HEK293T (cell line): ENCODE results near the gene PPP1R7.

Experiments
- CTCF ChIA-PET: fragments of 350-600 bp; formaldehyde crosslinking; extraction: SDS; loops from one replicate; lab custom pipeline; 2021; ENCODE audit warnings: antibody characterized with exemption, inconsistent platforms; lab: Yijun Ruan, JAX
- POLR2A ChIA-PET: fragments of 350-600 bp; formaldehyde crosslinking; extraction: SDS; loops from one replicate; lab custom pipeline; 2020; ENCODE audit warnings: antibody characterized with exemption, inconsistent platforms; lab: Yijun Ruan, JAX
- DNase-seq: peaks from one replicate; pipeline ENCODE4 v3.0.0; 2012; ENCODE audit warnings: mixed read lengths; ENCODE audit errors: extremely low spot score
- ARNT ChIP-seq: fragments of 450-650 bp; IDR thresholded peaks from 2 replicates; pipeline ENCODE4 v1.6.1; 2017; ENCODE audit warnings: mild to moderate bottlenecking
- BHLHE40 ChIP-seq: fragments of 450-650 bp; IDR thresholded peaks from 2 replicates; pipeline ENCODE4 v1.6.1; 2016; ENCODE audit warnings: mild to moderate bottlenecking, moderate library complexity, borderline replicate concordance
- CTBP1 ChIP-seq: fragments of 450-650 bp; IDR thresholded peaks from 2 replicates; pipeline ENCODE4 v1.6.1; 2016; ENCODE audit warnings: borderline replicate concordance
- ELF4 ChIP-seq: fragments of 450-650 bp; IDR thresholded peaks from 2 replicates; pipeline ENCODE4 v1.6.1; 2017; ENCODE audit warnings: antibody characterized with exemption
- FOXA1 ChIP-seq: fragments of 450-650 bp; IDR thresholded peaks from 2 replicates; pipeline ENCODE4 v1.6.1; 2016; ENCODE audit warnings: mild to moderate bottlenecking
- FOXK2 ChIP-seq: fragments of 450-650 bp; IDR thresholded peaks from 2 replicates; pipeline ENCODE4 v1.6.1; 2016; ENCODE audit warnings: mild to moderate bottlenecking
- FOXM1 ChIP-seq: fragments of 450-650 bp; IDR thresholded peaks from 2 replicates; pipeline ENCODE4 v1.6.1; 2017; ENCODE audit warnings: mild to moderate bottlenecking, borderline replicate concordance
- HDGF ChIP-seq: fragments of 450-650 bp; IDR thresholded peaks from 2 replicates; pipeline ENCODE4 v1.6.1; 2017; ENCODE audit warnings: antibody characterized with exemption, borderline replicate concordance
- L3MBTL2 ChIP-seq: fragments of 450-650 bp; conservative IDR thresholded peaks from 2 replicates; pipeline ENCODE4 v1.6.1; 2016; ENCODE audit warnings: mild to moderate bottlenecking
- LEF1 ChIP-seq: fragments of 450-650 bp; IDR thresholded peaks from 2 replicates; pipeline ENCODE4 v1.6.1; 2017; ENCODE audit warnings: mild to moderate bottlenecking, borderline replicate concordance
- NFRKB ChIP-seq: fragments of 450-650 bp; IDR thresholded peaks from 2 replicates; pipeline ENCODE4 v1.6.1; 2016; ENCODE audit warnings: mild to moderate bottlenecking, moderate library complexity
- SP1 ChIP-seq: fragments of 450-650 bp; IDR thresholded peaks from 2 replicates; pipeline ENCODE4 v1.6.1; 2017
- SUZ12 ChIP-seq: fragments of 450-650 bp; IDR thresholded peaks from 2 replicates; pipeline ENCODE4 v1.6.1; 2016; ENCODE audit warnings: mild to moderate bottlenecking
- TARDBP ChIP-seq: fragments of 450-650 bp; IDR thresholded peaks from 2 replicates; pipeline ENCODE4 v1.6.1; 2016
- ZNF384 ChIP-seq: fragments of 450-650 bp; IDR thresholded peaks from 2 replicates; pipeline ENCODE4 v1.6.1; 2016
- TF ChIP-seq, protein P1 (sequence below): fragments of 450-650 bp; IDR thresholded peaks from 2 replicates; pipeline ENCODE4 v1.6.1; 2016

PPP1R7 gene

DNA sequence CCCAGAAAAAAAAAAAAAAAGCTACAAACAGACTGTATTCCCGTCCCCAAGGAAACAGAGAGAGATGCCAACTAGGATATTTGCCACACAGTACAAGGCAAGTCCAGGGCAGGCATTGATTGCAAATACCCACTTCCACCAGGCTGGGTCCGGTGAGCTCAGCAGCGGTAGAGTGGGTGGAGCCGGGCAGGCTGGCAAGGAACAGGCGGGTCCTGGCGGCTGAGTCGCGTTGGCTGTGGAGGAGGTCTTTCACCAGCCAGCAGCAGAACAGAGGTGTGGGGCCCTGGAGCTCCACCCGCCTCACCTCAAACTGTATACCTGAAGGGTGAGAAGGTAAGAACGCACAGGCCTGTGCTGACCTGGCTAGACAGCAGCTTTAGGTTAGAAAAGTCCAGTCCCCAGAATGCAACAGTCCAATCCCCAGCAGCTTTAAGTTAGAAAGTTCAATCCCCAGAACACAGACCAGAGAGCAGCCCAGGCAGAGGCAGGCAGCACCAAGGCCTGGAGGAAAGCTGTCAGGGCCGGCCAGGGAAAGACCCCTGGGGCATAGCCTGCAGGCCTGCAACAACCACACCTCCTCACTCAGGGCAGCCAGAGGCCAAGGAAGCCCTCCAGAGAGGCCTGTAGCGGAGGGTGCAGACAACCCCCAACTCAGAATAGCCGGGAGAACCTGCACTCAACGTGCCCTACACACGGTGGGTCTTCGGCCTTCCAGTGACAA is 26.3 kb upstream of the PPP1R7 start:
- TF ChIP-seq CTBP1 (no peak), SP1 (no peak)
- TF ChIP-seq, protein P1, sequence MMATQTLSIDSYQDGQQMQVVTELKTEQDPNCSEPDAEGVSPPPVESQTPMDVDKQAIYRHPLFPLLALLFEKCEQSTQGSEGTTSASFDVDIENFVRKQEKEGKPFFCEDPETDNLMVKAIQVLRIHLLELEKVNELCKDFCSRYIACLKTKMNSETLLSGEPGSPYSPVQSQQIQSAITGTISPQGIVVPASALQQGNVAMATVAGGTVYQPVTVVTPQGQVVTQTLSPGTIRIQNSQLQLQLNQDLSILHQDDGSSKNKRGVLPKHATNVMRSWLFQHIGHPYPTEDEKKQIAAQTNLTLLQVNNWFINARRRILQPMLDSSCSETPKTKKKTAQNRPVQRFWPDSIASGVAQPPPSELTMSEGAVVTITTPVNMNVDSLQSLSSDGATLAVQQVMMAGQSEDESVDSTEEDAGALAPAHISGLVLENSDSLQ: no peak
- ChIA-PET CTCF (no interaction called here), POLR2A (no interaction called here)
- DNase-seq: no peak

DNA sequence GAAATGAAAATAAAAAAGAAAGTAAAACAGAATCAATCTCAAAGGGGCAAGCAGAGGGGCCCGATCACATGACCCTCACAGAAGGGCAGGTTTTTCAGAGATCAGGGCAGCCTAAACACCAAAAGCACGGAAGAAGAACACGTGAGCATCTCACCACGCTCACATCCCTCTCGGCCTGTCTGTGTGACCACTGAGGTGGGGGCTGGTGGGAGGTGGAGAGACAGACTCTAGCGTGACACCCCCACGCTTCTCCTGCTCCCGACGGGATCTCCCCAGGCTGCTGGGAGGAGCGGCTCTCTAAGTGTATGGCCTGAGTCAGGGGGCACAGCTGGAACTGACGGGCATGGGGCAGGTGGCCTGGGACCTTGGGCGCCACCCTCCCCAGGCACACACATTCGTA is 24.6 kb upstream of the PPP1R7 start:
- CTCF ChIA-PET: no interaction called here

DNA sequence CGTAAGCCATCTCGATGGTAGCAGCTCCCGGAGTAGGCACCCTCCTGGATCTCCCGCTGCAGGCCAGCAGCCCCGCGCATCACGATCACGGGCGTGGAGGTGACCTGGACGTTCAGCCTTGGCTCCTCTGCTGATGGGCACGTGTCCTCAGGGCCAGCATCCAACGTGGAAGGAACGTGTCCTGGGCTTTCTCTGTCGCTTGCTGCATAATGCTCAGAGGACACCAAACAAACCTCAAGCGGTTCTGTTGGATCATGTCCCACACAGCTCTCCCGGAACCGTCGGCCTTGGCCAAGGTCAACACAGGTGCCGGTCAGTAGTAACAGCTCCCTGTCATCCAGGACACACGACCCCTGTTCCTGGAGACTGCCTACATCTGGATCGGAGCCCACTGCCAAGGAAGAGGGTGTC is 24.1 kb upstream of the PPP1R7 start:
- POLR2A ChIA-PET: no interaction called here
- TF ChIP-seq FOXA1 (no peak), FOXM1 (no peak), CTBP1 (no peak), FOXK2 (no peak)
- CTCF ChIA-PET: no interaction called here
- no peak for DNase-seq

More for the DNA sequence above, 24.6 kb upstream of the PPP1R7 start:
- TF ChIP-seq SP1 (no peak), TARDBP (no peak), FOXM1 (no peak), CTBP1 (no peak), BHLHE40 (no peak), FOXA1 (no peak), ELF4 (no peak), SUZ12 (no peak), L3MBTL2 (no peak), FOXK2 (no peak), ZNF384 (no peak), ARNT (no peak), LEF1 (no peak), NFRKB (no peak), HDGF (no peak)
- TF ChIP-seq, protein P1: no peak
- POLR2A ChIA-PET: no interaction called here
- no peak for DNase-seq

DNA sequence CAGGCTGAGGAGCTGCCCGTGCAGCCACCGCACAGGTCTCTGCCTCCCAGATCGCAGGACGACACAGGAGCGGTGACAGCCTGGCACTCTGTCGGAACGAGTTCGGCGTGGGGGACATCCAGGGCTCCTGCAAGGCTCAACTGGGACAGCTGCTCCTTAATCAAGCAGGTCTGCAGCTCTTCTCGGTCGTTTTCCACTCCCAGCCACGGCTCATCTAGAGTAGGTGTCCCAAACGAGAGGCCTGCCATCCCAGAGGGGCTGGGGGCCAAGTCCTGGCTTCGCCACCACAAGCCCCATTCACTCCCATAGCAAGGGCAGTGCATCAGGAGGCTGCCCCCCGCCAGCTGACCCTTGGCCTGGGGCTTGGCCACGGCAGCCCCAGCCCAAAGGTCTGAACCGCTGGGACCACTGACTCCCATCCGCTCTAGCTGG is 23.5 kb upstream of the PPP1R7 start:
- TF ChIP-seq SP1 (no peak), FOXK2 (no peak), BHLHE40 (no peak), LEF1 (no peak), CTBP1 (no peak), NFRKB (no peak), ARNT (no peak), ELF4 (no peak), SUZ12 (no peak), HDGF (no peak), FOXA1 (no peak), TARDBP (no peak), L3MBTL2 (no peak), ZNF384 (no peak), FOXM1 (no peak)
- TF ChIP-seq, protein P1: no peak
- ChIA-PET CTCF (no interaction called here), POLR2A (no interaction called here)
- DNase-seq: no peak

DNA sequence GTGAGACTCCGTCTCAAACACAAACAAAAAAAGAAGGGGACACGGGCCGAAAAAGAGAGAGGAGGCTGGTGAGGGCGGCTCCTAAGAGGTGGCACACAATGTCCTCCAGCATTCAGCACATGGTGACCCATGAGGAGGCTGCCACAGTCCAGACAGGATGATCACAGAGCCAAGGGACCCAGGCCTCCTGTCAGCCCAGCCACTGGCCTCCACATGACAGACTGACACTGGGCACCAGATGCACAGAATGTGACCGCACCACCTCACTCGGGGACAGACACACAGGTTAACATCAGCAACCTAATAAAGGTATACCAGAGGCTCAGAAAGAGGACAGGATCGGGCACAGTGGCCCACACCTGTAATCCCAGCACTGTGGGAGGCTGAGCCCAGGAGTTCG is 22.0 kb upstream of the PPP1R7 start:
- TF ChIP-seq SUZ12 (no peak), FOXK2 (no peak), ELF4 (no peak), TARDBP (no peak), FOXA1 (no peak), HDGF (no peak), L3MBTL2 (no peak), LEF1 (no peak), BHLHE40 (no peak), ZNF384 (no peak), SP1 (no peak), NFRKB (no peak), CTBP1 (no peak)
- TF ChIP-seq, protein P1: no peak
- no peak for DNase-seq
- ChIA-PET POLR2A (no interaction called here), CTCF (no interaction called here)
